Aortic smooth muscle cell (primary cell): ENCODE measurements around the gene HELLS. TPM values are rescaled to one million over a fixed set of nuclear protein-coding genes. Genes with fewer than 3 reads are reported as not detected.

Source experiments
- total RNA-seq: library from RNA; depleted of rRNA; stranded (reverse); fragments of >200 nt; gene quantifications from 2 replicates; pipeline ENCODE4 v1.2.3, GENCODE V29; 2014

HELLS gene
- total RNA-seq = 23.5 and 38.8 TPM in 2 replicates

GRCh38 chr10:94545391-94546048 is at the start of gene HELLS:
HELLS (plus strand) TSS chr10:94545788; CDS start chr10:94545922, 134 bp downstream.

Other genes with a start within 250 kb of the HELLS start
- 16.5 and 23.6 TPM in 2 replicates for gene NOC3L, start 182.8 kb upstream of the HELLS start, total RNA-seq
- gene TBC1D12, start 143.2 kb upstream of the HELLS start, total RNA-seq = 12.6 and 16.1 TPM in 2 replicates
- gene CYP2C18, start 137.9 kb downstream of the HELLS start, total RNA-seq = not detected in 2 replicates
- not detected in 2 replicates for gene CYP2C19, start 216.9 kb downstream of the HELLS start, total RNA-seq